Inflammatory macrophage treated with lipopolysaccharide for 1 hour (primary cell): ENCODE results near the gene DARS2.

Source experiments
- DNase-seq, 2 donors: peaks; one replicate each; pipeline ENCODE4 v3.0.0-alpha.2; 2020 to 2022

The DARS2 gene

GRCh38 chr1:173888749-173889148 is 64.3 kb downstream of the DARS2 start:
- DNase-seq: no peak

- no peak for DNase-seq
These were observed 65.4 kb downstream of the DARS2 start for GRCh38 chr1:173889885-173890284.

GRCh38 chr1:173893611-173894010 is 69.1 kb downstream of the DARS2 start:
- DNase-seq: peak in 1 of 2 donors; percentile 66

GRCh38 chr1:173894189-173894588 is 69.7 kb downstream of the DARS2 start:
- no peak for DNase-seq

- DNase-seq: no peak
These were observed 76.0 kb downstream of the DARS2 start for GRCh38 chr1:173900427-173900826.

- no peak for DNase-seq
These were observed 76.5 kb downstream of the DARS2 start for GRCh38 chr1:173900992-173901391.

- no peak for DNase-seq
These were observed 79.5 kb downstream of the DARS2 start for GRCh38 chr1:173903827-173904531.
